ENCODE measurements around the gene RRP1. TPM values are rescaled to one million over a fixed set of nuclear protein-coding genes. Genes with fewer than 3 reads are reported as not detected.
A peak's percentile ranks its signal among the peaks of the same experiment; 100 is the strongest.

RRP1 gene
- total and polyA plus RNA-seq, 10 of the 15 experiments (the other 5 are each of a cell fraction or from before 2014, with no cell fraction given): 0.34 to 70.8 (median 35.1) TPM

- no peak for TF ChIP-seq NRF1 (conservative IDR thresholded peaks at IDR 0.05; ENCODE audit: low read depth, low read length)
- TF ChIP-seq DPF2 (IDR thresholded peaks at IDR 0.05): peak; percentile 35; the same call in 1 of the 2 replicates
- TF ChIP-seq ZZZ3 (IDR thresholded peaks at IDR 0.05; ENCODE audit: control insufficient read depth, insufficient read length, low read depth): no peak
- TF ChIP-seq BCL3 (IDR thresholded peaks at IDR 0.05; ENCODE audit: borderline replicate concordance, insufficient read depth, low read depth, low read length, poor library complexity, severe bottlenecking): no peak
- peak; percentile 99 for TF ChIP-seq RAD21 (IDR thresholded peaks at IDR 0.05; ENCODE audit: insufficient read depth, low read depth, low read length)
Measured at GRCh38 chr21:43810505-43811261, 21.3 kb downstream of the RRP1 start (continued).

GRCh38 chr21:43811262-43812105 lies 22.1 kb downstream of the RRP1 start:
- Histone ChIP-seq H3K4me2 (ENCODE audit: control insufficient read depth, insufficient read depth) (peak overlapping the region; percentile 82), H3K4me3 (no peak overlapping the region), H3K9ac (ENCODE audit: control insufficient read depth, insufficient read depth, low read length) (peak overlapping the region; percentile 55), H3K4me1 (ENCODE audit: control insufficient read depth, insufficient read depth, low read length) (peaks cover 36% of the 10 kb centered on the region), H4K20me1 (ENCODE audit: control insufficient read depth, insufficient read depth) (no peaks in the 10 kb centered on the region), H3K27ac (ENCODE audit: control insufficient read depth, insufficient read depth) (peak overlapping the region; percentile 50; the same call in 1 of the 2 replicates), H3K36me3 (ENCODE audit: control insufficient read depth in 2 of 2, insufficient read depth in 2 of 2, low read length in 1 of 2) (peaks cover 0 to 2% of the 10 kb centered on the region in 2 experiments; a peak in 2 of 4 replicates), H2AFZ (ENCODE audit: control insufficient read depth, low read depth, low read length) (peak overlapping the region; percentile 79), H3K27me3 (replicated peaks in 1 of 2; ENCODE audit: control insufficient read depth in 2 of 2, insufficient read depth in 2 of 2, low read length in 1 of 2) (no peaks in the 10 kb centered on the region), H3K9me3 (replicated peaks; ENCODE audit: control insufficient read depth, insufficient read depth, low read length) (no peaks in the 10 kb centered on the region), H3K79me2 (ENCODE audit: control insufficient read depth, insufficient read depth, low read length) (peaks cover 4% of the 10 kb centered on the region)
- BruUV-seq (replicated peaks): no TSS peak
- WGBS (ENCODE audit: insufficient coverage, insufficient replicate concordance, low lambda C conversion rate, missing lambda C conversion rate): 64% methylated on average over 23 of the region's 24 CpGs
- ChIA-PET SMC1A (ENCODE audit: uncharacterized antibody, unreplicated experiment) (interaction anchor here (0.8 to 3.3 kb wide), 5 partner anchors 8 to 164 kb away, joined by 3 to 16 read pairs (median 3); no protein-coding TSS in a partner anchor), POLR2A (interaction anchor here (1.1 kb wide), 1 partner anchor 25 kb away, joined by 3 read pairs; no protein-coding TSS in a partner anchor), RAD21 (ENCODE audit: unreplicated experiment) (interaction anchor here (0.7 to 3.6 kb wide), 6 partner anchors 51 to 161 kb away, joined by 3 to 21 read pairs (median 4); no protein-coding TSS in a partner anchor), CTCF (interaction anchor here (0.6 to 4.5 kb wide), 10 partner anchors 52 to 486 kb away, joined by 3 to 39 read pairs (median 4); no protein-coding TSS in a partner anchor)
- no peak for FAIRE-seq
- no peak for DNase-seq (ENCODE audit: low read depth, low spot score)
- in situ Hi-C loops (cut with MboI): no loop called here
- ATAC-seq: peak; percentile 4
- intact Hi-C loops (cut with micrococcal nuclease; ENCODE audit: unreplicated experiment): loop anchor here (1.0 kb wide), 3 partner anchors 53 to 164 kb away; no protein-coding TSS in a partner anchor
- TF ChIP-seq RBBP5 (conservative IDR thresholded peaks at IDR 0.05) (no peak), ATF3 (IDR thresholded peaks at IDR 0.05; ENCODE audit: borderline replicate concordance, extremely low read depth, low read depth, low read length) (no peak), MAX (IDR thresholded peaks at IDR 0.05; ENCODE audit: low read depth, low read length) (no peak), HDAC2 (IDR thresholded peaks at IDR 0.05) (no peak), IRF3 (IDR thresholded peaks at IDR 0.05) (no peak), SMC3 (IDR thresholded peaks at IDR 0.05; ENCODE audit: borderline replicate concordance, low read length) (no peak), ATF7 (IDR thresholded peaks at IDR 0.05; ENCODE audit: low read depth) (no peak), DPF2 (IDR thresholded peaks at IDR 0.05) (no peak), SREBF2 (IDR thresholded peaks at IDR 0.05; ENCODE audit: low read length) (no peak)

Measured in GM12878 (cell line).